ENCODE data around the gene SENP6. TPM values are rescaled to one million over a fixed set of nuclear protein-coding genes. Genes with fewer than 3 reads are reported as not detected.
A peak's percentile ranks its signal among the peaks of the same experiment; 100 is the strongest.
"Not testable (repeated sequence)": the region's sequence is repeated elsewhere in the genome, so short reads cannot be mapped to it uniquely, and the experiment has no call there.

The SENP6 gene
- polyA plus RNA-seq, 1 donor = 93.0 TPM

DNA sequence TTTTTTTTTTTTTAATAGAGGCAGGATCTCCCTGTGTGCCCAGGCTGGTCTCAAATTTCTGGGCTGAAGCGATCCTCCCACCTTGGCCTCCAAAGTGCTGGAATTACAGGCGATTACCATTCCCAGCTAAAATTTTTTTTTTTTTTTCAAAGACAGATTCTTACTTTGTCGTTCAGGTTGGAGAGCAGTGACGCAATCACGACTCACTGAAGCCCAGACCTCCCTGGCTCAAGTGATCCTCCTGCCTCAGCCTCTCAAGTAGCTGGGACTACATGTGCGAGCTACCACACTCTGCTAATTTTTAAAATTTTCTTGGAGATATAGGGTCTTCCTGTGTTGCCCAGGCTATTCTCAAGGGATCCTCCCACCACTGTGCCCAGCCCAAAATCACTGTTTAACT lies 89.3 kb downstream of the SENP6 start:
- H3K27ac ChIP-seq (ENCODE audit: low read length) = no peak overlapping the region
- H3K36me3 ChIP-seq (ENCODE audit: control insufficient read depth, insufficient read depth, low read length) = peaks cover 33% of the 10 kb centered on the region
- no peak overlapping the region for H3K4me3 ChIP-seq (ENCODE audit: low read length)
- H3K27me3 ChIP-seq (ENCODE audit: control insufficient read depth, insufficient read depth, low read length) = no peaks in the 10 kb centered on the region
- WGBS (ENCODE audit: insufficient coverage, low lambda C conversion rate) = no CpG with 5 or more reads among the region's 6 CpGs
- H3K4me1 ChIP-seq (ENCODE audit: control insufficient read depth, insufficient read depth, low read length) = no peaks in the 10 kb centered on the region
- H3K9me3 ChIP-seq (ENCODE audit: control insufficient read depth, low read depth, low read length) = no peaks in the 10 kb centered on the region
- no peak for DNase-seq

DNA sequence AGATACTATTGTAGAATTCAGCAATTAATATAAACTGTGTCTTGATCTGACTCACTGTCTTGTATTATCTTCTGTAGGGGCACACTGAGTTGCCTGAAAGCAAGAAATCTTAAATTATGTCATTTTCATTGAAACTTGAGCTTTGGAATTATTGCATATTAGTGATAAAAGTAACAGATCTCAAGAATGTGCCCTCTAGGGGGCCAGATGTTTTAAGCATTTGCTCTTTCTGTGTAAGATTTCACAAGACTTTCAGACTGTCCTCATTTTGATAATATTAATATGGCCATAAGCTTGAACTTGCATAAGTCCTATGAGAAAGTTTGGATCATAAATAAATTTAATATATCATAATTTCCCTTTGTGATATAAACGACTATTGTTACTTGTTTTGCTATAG lies 91.9 kb downstream of the SENP6 start:
- Histone ChIP-seq H3K27me3 (ENCODE audit: control insufficient read depth, insufficient read depth, low read length) (no peaks in the 10 kb centered on the region), H3K27ac (ENCODE audit: low read length) (no peak overlapping the region), H3K36me3 (ENCODE audit: control insufficient read depth, insufficient read depth, low read length) (peaks cover 43% of the 10 kb centered on the region), H3K9me3 (ENCODE audit: control insufficient read depth, low read depth, low read length) (no peaks in the 10 kb centered on the region), H3K4me3 (ENCODE audit: low read length) (no peak overlapping the region), H3K4me1 (ENCODE audit: control insufficient read depth, insufficient read depth, low read length) (no peaks in the 10 kb centered on the region)
- peak in 1 of 2 donors; percentile 20 for DNase-seq
- no CpG with 5 or more reads among the region's 1 CpG for WGBS (ENCODE audit: insufficient coverage, low lambda C conversion rate)

GRCh38 chr6:75694406-75694805 lies 92.7 kb downstream of the SENP6 start:
- DNase-seq = no peak
- H3K9me3 ChIP-seq (ENCODE audit: control insufficient read depth, low read depth, low read length) = no peaks in the 10 kb centered on the region
- peaks cover 40% of the 10 kb centered on the region for H3K36me3 ChIP-seq (ENCODE audit: control insufficient read depth, insufficient read depth, low read length)
- H3K4me3 ChIP-seq (ENCODE audit: low read length) = no peak overlapping the region
- H3K4me1 ChIP-seq (ENCODE audit: control insufficient read depth, insufficient read depth, low read length) = no peaks in the 10 kb centered on the region
- H3K27me3 ChIP-seq (ENCODE audit: control insufficient read depth, insufficient read depth, low read length) = no peaks in the 10 kb centered on the region
- no peak overlapping the region for H3K27ac ChIP-seq (ENCODE audit: low read length)

- peaks cover 34% of the 10 kb centered on the region for H3K36me3 ChIP-seq (ENCODE audit: control insufficient read depth, insufficient read depth, low read length)
- not testable (repeated sequence) for H3K4me1 ChIP-seq (ENCODE audit: control insufficient read depth, insufficient read depth, low read length); H3K4me3 ChIP-seq (ENCODE audit: low read length); H3K27ac ChIP-seq (ENCODE audit: low read length); DNase-seq; H3K27me3 ChIP-seq (ENCODE audit: control insufficient read depth, insufficient read depth, low read length); H3K9me3 ChIP-seq (ENCODE audit: control insufficient read depth, low read depth, low read length)
- WGBS (ENCODE audit: insufficient coverage, low lambda C conversion rate) = no CpG with 5 or more reads among the region's 4 CpGs
These were observed 106.7 kb downstream of the SENP6 start for GRCh38 chr6:75708334-75708733.

- peaks cover 40% of the 10 kb centered on the region for H3K36me3 ChIP-seq (ENCODE audit: control insufficient read depth, insufficient read depth, low read length)
- no peaks in the 10 kb centered on the region for H3K9me3 ChIP-seq (ENCODE audit: control insufficient read depth, low read depth, low read length)
- no peaks in the 10 kb centered on the region for H3K4me1 ChIP-seq (ENCODE audit: control insufficient read depth, insufficient read depth, low read length)
- no peak for DNase-seq
- H3K27ac ChIP-seq (ENCODE audit: low read length) = no peak overlapping the region
- H3K27me3 ChIP-seq (ENCODE audit: control insufficient read depth, insufficient read depth, low read length) = no peaks in the 10 kb centered on the region
- no peak overlapping the region for H3K4me3 ChIP-seq (ENCODE audit: low read length)
- 100% methylated on average over 2 of the region's 2 CpGs for WGBS (ENCODE audit: insufficient coverage, low lambda C conversion rate)
These were observed 109.5 kb downstream of the SENP6 start for GRCh38 chr6:75711173-75711572.

DNA sequence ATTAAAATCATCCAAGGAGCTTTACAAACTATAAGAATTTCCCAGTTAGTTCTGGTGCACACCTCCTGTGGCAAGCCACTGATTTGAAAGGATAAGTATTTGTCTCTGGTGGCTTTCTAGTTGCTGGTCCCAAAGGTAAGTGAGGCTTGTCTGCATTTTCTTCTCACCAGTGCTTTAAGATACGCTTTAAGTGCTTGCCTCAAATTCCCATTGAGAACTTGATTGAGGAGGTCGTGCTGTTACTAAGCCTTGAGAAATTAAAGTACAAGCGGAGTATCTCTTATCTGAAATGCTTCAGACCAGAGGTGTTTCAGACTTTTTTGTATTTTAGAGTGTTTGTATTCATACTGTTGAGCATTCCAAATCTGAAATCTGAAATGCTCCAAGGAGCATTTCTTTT lies 117.5 kb downstream of the SENP6 start:
- peaks cover 13% of the 10 kb centered on the region for H3K36me3 ChIP-seq (ENCODE audit: control insufficient read depth, insufficient read depth, low read length)
- H3K4me1 ChIP-seq (ENCODE audit: control insufficient read depth, insufficient read depth, low read length) = no peaks in the 10 kb centered on the region
- H3K27me3 ChIP-seq (ENCODE audit: control insufficient read depth, insufficient read depth, low read length) = no peaks in the 10 kb centered on the region
- no peaks in the 10 kb centered on the region for H3K9me3 ChIP-seq (ENCODE audit: control insufficient read depth, low read depth, low read length)
- no peak for DNase-seq
- no CpG with 5 or more reads among the region's 3 CpGs for WGBS (ENCODE audit: insufficient coverage, low lambda C conversion rate)
- H3K27ac ChIP-seq (ENCODE audit: low read length) = no peak overlapping the region
- H3K4me3 ChIP-seq (ENCODE audit: low read length) = no peak overlapping the region

- no peak overlapping the region for H3K4me3 ChIP-seq (ENCODE audit: low read length)
- no peaks in the 10 kb centered on the region for H3K36me3 ChIP-seq (ENCODE audit: control insufficient read depth, insufficient read depth, low read length)
- no peak for DNase-seq
- no peaks in the 10 kb centered on the region for H3K27me3 ChIP-seq (ENCODE audit: control insufficient read depth, insufficient read depth, low read length)
- WGBS (ENCODE audit: insufficient coverage, low lambda C conversion rate) = 88% methylated on average over 1 of the region's 2 CpGs
- H3K9me3 ChIP-seq (ENCODE audit: control insufficient read depth, low read depth, low read length) = no peaks in the 10 kb centered on the region
- H3K4me1 ChIP-seq (ENCODE audit: control insufficient read depth, insufficient read depth, low read length) = no peaks in the 10 kb centered on the region
- H3K27ac ChIP-seq (ENCODE audit: low read length) = no peak overlapping the region
These were observed 121.7 kb downstream of the SENP6 start for GRCh38 chr6:75723382-75723781.

- H3K9me3 ChIP-seq (ENCODE audit: control insufficient read depth, low read depth, low read length) = no peaks in the 10 kb centered on the region
- whole genome bisulfite sequencing (ENCODE audit: insufficient coverage, low lambda C conversion rate) = no CpG with 5 or more reads among the region's 2 CpGs
- no peak for DNase-seq
- H3K27ac ChIP-seq (ENCODE audit: low read length) = no peak overlapping the region
- no peak overlapping the region for H3K4me3 ChIP-seq (ENCODE audit: low read length)
- H3K36me3 ChIP-seq (ENCODE audit: control insufficient read depth, insufficient read depth, low read length) = no peaks in the 10 kb centered on the region
- no peaks in the 10 kb centered on the region for H3K4me1 ChIP-seq (ENCODE audit: control insufficient read depth, insufficient read depth, low read length)
- no peaks in the 10 kb centered on the region for H3K27me3 ChIP-seq (ENCODE audit: control insufficient read depth, insufficient read depth, low read length)
These were observed 125.5 kb downstream of the SENP6 start for GRCh38 chr6:75727206-75727605.

DNA sequence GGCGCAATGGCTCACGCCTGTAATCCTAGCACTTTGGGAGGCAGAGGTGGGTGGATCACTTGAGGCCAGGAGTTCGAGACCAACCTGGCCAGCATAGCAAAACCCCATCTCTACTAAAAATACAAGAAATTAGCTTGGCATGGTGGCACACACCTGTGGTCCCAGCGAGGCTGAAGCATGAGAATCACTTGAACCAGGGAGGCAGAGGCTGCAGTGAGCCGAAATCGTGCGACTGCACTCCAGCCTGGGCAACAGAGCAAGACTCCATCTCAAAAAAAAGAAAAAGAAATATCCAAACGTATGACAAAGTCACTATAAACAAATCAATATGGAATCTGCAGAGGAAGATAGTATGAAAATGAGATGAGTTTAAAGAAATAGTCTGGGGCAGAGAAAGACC lies 129.3 kb downstream of the SENP6 start:
- not testable (repeated sequence) for H3K27me3 ChIP-seq (ENCODE audit: control insufficient read depth, insufficient read depth, low read length); H3K4me1 ChIP-seq (ENCODE audit: control insufficient read depth, insufficient read depth, low read length); H3K27ac ChIP-seq (ENCODE audit: low read length); H3K36me3 ChIP-seq (ENCODE audit: control insufficient read depth, insufficient read depth, low read length); H3K9me3 ChIP-seq (ENCODE audit: control insufficient read depth, low read depth, low read length); DNase-seq; H3K4me3 ChIP-seq (ENCODE audit: low read length)
- 100% methylated on average over 1 of the region's 8 CpGs for WGBS (ENCODE audit: insufficient coverage, low lambda C conversion rate)

DNA sequence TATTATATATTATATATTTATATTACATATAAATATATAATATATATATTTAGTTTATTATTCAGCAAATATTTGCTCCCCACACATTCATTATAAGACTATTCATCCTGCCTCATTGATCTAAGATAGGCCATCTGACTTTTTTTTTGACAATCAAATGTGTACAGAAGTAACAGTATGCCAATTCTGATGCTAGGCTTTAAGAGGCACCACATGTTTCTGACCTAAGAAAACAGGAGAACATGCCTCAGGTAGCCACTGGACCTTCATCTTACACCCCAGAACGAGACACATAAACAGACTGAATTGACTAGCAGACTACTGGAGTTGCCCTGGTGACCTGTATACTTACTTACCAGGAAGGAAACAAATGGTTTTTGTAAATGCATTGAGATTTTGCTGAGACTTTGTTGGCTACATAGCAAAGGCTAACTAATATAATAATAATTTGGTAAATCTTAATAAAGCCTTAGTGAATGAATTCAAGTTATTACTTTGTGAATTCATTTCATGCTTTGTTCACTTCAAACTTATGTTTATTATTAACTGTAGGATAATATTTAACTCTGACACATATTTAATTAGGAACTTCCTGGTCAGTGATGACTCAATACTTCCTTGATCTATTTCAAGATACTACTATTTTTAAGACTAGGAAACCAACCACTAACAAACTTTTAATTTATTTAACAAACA lies 134.0 kb downstream of the SENP6 start:
- DNase-seq = peak; percentile 65 to 88
- peak overlapping the region; percentile 71 for H3K27ac ChIP-seq (ENCODE audit: low read length)
- no peaks in the 10 kb centered on the region for H3K36me3 ChIP-seq (ENCODE audit: control insufficient read depth, insufficient read depth, low read length)
- H3K9me3 ChIP-seq (ENCODE audit: control insufficient read depth, low read depth, low read length) = no peaks in the 10 kb centered on the region
- no peaks in the 10 kb centered on the region for H3K27me3 ChIP-seq (ENCODE audit: control insufficient read depth, insufficient read depth, low read length)
- peaks cover 7% of the 10 kb centered on the region for H3K4me1 ChIP-seq (ENCODE audit: control insufficient read depth, insufficient read depth, low read length)
- H3K4me3 ChIP-seq (ENCODE audit: low read length) = no peak overlapping the region
- no CpG with 5 or more reads among the region's 1 CpG for WGBS (ENCODE audit: insufficient coverage, low lambda C conversion rate)

DNA sequence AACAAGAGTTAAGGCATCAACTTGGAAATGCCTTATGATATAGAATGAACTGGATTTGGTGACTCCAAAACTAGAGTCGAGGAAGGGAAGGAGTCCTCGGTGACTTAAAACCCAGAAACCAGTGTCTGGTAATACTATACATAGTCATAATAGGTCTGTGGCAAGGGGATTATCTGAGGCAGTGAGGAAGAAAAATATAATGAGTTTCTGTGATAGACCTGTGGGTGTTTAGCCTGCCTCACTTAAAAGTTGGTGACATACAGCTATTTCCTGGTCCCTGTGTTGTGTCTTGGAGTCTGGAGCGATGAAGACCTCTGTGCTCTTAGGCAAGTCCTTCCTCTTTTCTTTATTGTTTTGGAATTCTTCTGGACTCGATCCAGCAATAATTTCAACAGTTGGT lies 142.3 kb downstream of the SENP6 start:
- no peaks in the 10 kb centered on the region for H3K27me3 ChIP-seq (ENCODE audit: control insufficient read depth, insufficient read depth, low read length)
- no peaks in the 10 kb centered on the region for H3K9me3 ChIP-seq (ENCODE audit: control insufficient read depth, low read depth, low read length)
- no peak for DNase-seq
- 92% methylated on average over 2 of the region's 4 CpGs for WGBS (ENCODE audit: insufficient coverage, low lambda C conversion rate)
- H3K4me1 ChIP-seq (ENCODE audit: control insufficient read depth, insufficient read depth, low read length) = no peaks in the 10 kb centered on the region
- no peaks in the 10 kb centered on the region for H3K36me3 ChIP-seq (ENCODE audit: control insufficient read depth, insufficient read depth, low read length)
- no peak overlapping the region for H3K4me3 ChIP-seq (ENCODE audit: low read length)
- no peak overlapping the region for H3K27ac ChIP-seq (ENCODE audit: low read length)

All from large intestine (tissue), 3 donors.